Stimulated activated CD4-positive, alpha-beta T cell treated with anti-CD3 and anti-CD28 coated beads, TNF-alpha, amount 100 ng/mL, for 24 hours (primary cell): ENCODE results near the gene PAXX.

Experiments
- DNase-seq, 3 experiments: peaks; one replicate each; pipeline ENCODE4 v3.0.0-alpha.2; 2020; ENCODE audit warnings: low read depth in 3 of 3

PAXX gene

DNA sequence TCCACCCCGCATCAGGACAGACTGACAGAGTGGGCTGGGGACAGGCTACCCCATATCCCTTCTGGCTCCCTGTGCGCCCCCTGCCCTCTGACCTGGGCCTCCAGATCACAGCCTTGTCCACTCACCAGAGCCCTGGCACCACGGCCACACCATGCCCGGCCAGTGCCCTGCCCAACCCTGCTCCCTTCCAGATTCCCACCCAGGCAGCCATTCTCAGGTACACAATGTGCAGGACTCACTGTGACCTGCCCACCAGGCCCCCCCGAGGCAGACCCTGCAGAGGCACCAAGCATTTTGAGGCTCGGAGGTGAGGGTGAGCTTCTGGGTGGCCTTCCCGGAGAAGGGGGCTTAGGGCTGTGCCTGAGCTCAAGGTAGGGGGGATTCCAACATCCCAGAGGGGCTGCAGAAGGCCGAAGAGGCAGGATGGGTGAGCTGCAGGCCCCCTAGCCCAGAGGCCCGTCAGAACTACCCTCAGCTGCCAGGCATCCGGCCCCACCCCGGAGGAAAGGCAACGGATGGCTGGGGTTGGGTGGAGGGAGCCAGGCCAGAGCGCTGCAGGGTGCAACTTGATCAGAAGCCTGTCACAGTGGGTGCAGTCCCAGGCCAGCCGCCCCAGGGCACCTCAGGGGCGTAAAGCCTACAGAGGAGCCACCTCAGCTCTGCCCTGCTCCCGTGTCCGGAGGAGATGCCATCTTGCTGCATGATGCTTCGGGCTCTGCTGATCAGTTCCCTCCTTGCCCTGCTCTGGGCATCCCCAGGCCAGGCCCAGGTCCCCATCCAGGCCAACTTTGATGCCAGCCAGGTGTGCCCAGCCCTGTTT is 9.8 kb upstream of the PAXX start, which contains the start of gene LCNL1:
LCNL1 (plus strand) TSS at position 762 of the 820 bp plus-strand sequence. CDS start 594 bp downstream, outside the sequence.
- DNase-seq, result no peak

DNA sequence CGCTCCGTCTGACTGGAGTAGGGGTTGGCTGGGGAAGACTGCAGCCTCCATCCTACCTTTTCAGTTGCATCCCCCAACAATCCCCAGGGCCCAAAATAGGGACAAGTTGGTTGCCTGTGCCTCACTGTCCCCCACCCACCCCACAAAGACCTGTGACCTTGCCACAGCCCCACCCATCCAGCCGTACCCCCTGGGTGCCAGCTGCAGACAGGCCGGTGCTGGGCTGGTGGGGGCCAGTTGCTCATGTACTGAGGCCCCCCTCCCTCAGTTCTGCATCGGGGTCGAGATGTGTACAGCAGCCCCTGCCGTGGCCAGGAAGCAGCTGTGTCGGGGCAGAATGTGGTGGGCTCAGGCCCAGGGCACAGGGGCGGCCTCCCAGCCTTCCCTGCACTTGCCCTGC is 9.1 kb upstream of the PAXX start:
- DNase-seq, result no peak

DNA sequence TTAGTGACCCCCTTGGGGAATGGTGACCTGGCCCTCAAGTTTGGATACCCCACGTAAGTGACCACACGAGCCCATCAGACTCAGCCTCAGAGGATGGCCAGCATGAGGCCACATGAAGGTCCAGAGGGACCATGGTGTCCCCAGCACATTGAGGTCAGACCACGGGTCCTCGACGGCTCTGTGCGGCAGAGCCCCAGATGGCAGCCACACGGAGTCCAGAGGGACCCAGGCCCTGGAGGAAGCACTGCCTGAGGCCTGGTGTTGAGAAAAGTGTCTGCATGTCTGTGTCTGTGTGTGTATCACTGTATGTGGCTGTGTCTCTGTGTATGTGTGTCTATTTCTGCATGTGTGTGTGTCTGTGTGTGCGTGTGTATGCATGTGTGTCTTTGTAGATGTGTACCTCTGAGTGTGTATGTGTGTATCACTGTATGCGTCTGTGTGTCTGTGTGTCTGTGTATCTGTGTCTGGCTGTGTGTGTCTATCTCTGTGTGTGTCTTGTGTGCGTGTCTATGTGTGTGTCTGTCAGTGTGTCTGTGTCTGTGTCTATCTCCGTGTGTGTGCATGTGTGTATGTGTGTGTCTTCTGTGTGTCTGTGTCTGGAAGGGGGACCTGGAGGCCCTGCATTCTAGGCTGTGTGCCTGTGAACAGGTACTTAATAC is 8.4 kb upstream of the PAXX start:
- DNase-seq, result no peak

DNA sequence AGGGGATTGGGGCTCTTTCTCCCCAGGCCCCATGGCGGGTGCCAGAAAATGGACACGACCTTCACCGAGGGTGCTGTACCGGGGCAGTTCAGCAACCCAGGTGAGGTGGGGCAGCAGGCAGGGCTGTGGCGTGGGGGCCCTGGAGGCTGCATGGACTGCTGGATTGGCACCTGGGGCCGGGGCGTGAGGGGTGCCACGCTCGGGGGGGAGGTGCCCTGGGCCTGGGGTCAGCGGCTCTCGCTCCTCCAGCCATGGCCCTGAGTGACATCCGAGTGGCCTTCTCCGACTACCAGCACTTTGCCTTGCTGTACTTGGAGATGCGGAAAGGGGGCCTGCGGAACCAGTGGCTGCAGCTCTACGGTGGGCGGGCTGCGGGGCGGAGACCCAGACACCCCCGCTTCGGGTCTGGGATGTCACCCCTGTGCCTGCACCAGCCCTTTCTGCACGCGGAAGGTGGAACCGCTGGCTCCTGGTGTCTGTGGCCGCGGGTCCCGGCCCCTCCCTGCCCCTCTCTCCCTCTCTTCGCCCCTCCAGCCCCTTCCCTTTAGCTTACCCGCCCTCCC is 7.7 kb upstream of the PAXX start:
- no peak for DNase-seq

DNA sequence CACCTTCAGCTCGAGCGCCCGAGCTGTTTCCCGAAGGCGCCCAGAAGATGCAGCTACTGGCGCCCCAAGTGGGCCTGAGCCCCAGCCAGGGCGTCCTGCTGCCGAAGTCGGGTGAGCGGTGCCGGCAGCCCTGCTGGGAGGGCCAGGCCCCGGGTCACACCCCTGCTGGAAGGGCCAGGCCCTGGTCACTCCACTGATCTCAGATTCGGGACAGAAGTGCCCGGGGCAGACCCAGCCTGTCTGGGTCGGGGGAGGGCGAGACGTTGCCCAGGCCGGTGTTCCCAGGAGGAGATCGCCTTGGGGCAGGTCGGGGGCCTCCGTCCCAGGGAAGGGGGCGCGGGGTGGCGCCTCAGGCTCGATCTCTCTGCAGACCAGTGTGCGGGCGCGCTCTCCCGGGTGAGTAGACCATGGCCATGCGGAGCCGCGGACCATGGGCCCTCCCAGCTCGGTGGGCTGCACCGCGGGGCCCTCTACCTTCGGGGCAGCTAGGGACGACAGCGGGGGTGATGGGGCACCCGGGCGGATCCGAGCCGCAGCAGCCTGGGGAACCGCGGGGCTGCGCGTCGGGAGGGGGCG is 7.1 kb upstream of the PAXX start:
- DNase-seq, result no peak

DNA sequence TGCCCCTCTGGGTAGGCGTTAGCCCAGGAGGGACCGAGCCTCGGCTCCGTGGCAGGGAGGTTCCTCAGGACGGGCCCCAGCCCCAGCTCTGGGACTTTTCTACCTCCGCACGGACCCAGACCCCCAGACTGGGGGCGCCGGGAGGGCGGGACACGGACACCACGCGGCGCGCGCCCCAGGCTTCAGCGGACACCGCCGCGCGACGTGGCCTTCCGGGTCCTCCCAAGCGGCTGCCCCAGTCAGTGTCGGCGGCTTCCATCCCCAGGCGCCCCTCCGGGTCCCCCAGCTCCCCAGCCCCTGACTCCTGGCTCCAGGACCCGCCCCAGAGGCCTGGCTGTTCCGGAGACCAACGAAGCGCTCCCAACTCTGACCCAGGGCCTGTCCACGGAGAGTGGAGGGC is 6.4 kb upstream of the PAXX start:
- no peak for DNase-seq

DNA sequence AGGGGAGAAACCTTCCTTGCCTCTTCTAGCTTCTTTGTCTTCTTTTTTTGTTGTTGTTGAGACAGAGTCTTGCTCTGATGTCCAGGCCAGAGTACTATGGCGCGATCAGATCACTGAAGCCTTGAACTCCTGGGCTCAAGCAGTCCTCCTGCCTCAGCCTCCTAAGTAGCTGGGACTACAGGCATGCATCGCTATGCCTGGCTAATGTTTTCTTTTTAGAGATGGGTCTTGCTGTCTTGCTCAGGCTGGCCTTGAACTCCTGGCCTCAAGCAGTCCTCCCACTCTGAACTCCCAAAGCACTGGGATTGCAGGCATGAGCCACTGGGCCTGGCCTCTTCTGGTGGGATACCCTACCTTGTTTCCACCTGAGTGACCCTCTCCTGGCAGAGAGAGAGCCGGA is 3.4 kb upstream of the PAXX start:
- DNase-seq, result no peak

DNA sequence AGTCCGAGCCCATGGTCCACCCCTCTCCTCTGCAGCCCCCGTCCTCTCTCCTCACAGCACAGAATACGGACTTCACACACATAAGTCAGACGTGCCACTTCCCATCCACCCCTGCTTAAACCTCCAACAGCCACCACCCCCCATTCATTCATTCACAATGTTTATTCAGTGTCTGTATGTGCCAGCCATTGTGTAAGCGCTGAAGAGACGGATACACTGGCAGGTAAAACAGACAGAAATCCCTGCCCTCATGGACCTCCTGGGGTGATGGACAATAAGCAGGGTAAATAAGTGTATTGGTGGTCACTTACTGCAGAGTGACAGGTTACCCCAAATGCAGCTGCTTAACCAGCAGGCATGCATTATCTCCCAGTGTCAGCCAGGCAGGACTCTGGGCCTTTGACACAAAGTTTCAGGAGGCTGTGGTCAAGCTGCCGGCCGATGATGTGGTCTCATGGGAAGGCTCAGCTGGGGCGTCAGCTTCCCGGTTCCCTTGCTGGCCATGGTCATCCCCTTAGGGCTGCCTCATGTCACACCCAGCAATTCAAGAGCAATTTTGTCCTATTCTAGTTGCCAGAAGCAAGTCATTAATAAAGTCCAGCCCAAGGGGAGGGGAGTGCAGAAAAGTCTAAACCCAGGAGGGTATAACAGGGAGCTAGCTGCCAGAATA is 1.8 kb upstream of the PAXX start:
- no peak for DNase-seq

DNA sequence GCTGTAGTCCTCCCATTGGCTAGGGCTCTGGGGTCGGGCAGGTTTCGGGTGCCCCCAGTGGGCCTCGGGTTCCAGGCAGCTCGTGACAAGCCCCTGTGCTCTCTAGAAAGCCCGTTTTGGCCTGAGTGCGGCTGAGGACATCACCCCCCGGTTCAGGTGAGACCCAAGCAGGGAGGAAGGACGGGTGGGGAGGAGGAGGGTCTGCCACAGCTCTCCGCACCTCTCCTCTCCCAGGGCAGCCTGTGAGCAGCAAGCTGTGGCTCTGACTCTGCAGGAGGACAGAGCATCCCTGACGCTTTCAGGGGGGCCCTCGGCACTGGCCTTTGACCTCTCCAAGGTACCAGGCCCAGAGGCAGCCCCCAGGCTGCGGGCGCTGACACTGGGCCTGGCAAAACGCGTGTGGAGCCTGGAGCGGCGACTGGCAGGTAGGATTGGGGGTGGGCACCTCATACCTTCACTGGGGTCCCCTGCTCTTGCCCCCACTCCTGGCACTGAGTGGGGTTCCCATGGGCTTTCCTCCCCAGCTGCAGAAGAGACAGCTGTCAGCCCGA is 672 bp downstream of the PAXX start:
- no peak for DNase-seq

DNA sequence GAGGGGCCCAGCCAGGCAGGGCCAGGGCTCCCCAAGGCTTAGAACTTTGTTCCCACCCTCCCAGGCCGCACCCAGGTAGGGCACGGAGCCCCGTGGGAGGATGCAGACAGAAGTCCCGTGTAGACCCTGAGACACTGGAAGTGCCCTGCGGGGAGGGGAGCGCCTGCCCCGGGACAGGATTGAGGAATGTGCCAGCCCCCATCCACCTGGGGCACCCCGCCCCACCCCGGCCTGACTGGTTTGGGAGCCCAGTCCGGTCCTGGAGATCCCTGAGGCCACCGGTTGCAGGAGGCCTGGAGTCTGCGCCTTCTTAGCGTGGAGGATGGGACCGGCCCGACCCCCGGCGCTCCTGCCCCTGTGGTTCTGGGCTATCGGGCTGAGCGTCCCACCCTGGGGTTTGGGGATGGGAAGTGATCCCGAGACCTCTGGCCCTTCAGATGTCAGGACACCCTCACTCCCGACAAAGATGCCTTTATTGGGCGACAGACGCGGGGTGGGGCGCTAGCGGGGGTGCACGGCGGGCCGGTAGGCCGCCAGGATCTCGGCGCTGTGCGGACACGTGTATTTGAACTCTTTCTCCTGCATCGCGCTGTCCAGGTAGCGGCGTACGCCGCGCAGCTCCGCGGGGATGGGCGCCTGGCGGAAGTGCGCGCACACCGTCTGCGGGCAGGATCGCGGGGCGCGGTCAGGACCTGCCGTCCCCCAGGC is 2.1 kb downstream of the PAXX start:
- no peak for DNase-seq

DNA sequence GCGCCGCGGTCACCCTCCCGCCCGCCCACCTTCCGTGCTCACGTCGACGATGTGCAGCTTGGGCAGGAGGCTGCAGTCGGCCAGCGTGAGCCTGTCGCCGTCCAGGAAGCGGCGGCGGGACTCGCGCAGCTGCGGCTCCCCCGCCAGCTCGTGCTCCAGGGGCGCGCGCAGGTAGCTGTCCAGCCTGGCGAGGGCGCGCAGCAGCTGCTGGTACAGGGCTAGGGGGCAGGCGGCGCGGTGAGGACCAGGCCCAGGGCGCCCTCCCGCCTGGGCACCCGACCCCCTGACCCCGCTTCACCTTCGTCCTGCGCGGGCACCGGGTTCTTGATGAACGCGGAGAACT is 2.6 kb downstream of the PAXX start:
- DNase-seq, result no peak

DNA sequence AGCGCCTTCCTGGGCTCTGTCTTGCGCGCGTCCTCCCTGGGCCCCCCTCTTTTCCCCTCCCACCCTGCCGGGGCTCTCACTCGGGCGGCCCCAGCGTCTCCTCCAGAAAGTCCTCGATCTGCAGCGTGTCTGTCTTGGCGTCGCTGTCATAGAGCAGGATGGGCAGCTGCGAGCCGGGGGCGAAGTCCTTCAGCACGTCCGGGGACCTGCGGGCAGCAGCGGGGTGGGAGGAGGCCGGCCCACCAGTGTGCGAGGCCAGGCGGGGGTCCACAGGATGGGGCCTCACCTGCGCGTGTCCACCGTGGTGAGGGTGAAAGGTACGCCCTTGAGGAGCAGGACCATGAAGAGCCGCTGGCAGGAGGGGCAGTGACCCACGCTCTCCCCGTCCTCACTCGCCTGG is 3.1 kb downstream of the PAXX start:
- no peak for DNase-seq

DNA sequence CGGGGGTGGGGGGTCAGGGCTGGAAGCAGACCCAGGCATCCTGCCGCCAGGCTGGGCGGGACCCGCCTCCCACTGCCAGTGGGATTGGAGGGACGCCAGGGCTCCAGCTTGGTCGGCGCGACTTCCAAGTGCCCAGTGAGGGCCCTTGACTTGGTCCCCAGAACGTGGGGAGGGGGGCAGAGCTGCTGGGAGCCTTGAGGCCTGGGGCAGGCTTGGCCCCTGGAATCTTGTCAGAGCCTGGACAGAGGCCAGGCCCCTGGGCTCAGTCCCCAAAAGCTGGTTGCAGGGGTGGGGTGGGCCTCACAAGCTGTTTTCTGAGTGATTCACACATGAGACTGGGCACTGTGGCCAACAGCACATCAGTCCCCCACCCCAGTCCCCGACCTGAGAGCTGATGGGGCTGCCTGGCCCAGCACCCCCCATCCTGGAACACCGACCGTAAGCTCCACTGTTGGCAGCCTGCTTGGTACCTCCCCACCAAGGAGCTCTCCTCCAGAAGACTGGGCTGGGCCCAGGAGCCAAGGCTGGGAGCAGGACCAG is 3.6 kb downstream of the PAXX start:
- no peak for DNase-seq

DNA sequence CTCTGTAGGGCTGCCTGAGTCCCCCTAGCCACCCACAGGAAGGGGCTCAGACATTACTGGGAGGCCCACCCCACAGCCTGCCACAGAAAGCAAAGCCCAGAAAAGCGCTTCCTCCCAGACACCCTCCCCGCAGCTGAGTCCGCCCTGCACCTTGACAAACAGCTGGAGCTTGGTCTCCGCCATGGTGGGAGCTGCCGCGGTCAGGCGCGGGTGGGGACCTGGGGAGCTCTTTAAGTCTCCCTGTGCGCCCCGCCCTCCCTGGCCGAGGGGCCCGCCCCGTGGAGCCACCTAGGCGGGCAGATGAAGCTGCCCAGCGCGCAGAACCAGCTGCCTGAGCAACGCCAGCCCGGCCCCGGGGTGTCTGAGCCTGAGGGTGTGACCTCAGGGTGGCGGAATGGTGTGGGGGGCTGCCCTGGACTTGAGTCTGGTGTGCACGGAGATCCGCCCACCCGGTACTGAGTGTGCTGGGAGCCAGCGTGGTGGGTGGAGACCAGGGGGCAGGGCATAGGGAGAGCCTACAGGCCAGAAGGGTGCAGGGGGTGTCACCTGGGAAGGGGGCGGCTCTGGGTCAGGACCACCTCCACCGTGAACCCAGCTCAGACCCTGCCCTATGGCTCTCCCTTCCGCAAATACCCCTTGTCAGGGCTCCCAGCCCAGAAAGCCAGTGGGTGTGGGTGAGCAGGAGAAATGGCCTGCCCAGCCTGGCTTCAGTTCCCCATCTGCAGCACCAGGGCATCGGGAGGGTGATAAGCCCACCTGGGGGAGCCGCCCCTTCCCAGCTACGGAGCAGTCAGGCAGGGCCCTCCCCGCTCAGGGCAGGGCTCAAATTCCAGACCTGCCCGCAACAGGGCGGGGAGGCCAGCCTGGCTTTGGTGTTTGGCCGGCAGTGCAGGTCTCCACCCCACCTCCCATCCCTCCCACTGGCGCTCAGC is 4.4 kb downstream of the PAXX start, which contains the start of gene CLIC3:
CLIC3 (minus strand) TSS at position 208 of the 932 bp plus-strand sequence; CDS start at position 183, 25 bp downstream.
- no peak for DNase-seq

DNA sequence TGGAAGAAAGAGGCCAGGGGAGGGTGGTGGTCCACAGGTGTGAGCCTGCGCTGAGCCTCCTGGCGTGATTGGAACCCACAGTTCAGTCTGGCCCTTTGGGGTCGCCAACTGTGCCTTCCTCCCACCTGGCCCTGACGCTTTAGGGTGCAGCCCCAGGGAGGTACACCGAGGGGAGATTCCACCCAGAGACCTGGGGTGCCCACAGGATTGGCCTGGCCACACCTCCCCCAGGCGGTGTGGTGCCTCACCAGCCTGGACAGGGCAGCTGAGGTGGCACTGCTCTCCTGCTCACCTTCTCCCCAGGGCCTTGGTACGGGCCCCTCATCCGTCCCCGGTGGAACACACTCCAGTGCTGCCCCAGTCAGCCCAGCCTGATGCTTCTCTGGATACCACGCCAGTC is 5.1 kb downstream of the PAXX start:
- DNase-seq, result no peak

DNA sequence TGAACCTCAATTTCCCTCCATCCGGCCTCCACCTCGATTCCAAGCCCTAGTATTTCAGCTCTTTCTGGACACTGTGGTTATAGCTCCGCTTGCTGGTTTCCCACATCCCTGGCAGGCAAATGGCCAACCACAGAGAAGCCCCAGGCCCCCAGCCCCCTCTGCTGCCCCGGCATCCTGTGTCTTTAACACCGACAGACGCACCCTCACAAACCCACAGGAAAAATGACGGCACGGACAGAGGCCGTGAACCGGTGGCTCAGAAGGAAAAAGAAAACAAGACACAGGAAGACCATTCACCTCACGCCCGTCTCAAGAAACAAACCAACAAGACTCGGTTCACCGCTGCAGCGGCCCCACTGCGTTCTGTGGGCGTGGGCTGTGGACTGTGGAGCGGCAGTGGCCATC is 5.6 kb downstream of the PAXX start:
- DNase-seq, result no peak

DNA sequence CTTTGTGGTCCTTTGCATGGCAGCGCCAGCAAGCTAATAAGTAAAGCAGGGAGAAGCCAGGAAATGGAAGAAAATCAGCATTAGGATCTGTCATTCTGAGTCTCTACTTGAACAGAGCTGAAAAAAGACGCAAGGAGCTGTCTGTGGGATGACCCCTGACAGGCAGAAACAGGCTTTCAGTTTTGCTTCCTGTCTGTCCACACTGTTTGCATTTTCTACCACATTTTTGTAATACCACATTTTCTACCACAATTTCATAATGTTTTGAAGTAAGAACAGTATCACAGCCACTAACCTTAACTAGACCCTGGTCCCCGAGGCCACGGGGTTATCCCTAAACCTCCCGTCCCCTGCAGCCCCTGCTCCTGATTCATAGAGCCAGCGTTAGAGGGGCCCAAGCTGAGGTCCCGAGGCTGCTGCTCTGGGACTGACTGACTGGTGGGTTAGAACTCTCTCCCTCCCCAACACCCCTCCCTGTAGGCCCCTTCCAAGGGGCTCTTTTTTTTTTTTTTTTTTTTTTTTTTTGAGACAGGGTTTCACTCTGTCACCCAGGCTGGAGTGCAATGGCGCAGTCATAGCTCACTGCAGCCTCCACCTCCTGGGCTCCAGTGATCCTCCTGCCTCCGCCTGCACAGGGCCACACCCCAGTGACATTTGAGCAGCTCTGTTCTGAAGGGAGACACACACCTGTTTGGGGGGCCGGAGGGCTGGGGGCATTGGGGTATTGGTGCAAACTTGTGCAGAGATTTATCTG is 8.1 kb downstream of the PAXX start:
- no peak for DNase-seq

DNA sequence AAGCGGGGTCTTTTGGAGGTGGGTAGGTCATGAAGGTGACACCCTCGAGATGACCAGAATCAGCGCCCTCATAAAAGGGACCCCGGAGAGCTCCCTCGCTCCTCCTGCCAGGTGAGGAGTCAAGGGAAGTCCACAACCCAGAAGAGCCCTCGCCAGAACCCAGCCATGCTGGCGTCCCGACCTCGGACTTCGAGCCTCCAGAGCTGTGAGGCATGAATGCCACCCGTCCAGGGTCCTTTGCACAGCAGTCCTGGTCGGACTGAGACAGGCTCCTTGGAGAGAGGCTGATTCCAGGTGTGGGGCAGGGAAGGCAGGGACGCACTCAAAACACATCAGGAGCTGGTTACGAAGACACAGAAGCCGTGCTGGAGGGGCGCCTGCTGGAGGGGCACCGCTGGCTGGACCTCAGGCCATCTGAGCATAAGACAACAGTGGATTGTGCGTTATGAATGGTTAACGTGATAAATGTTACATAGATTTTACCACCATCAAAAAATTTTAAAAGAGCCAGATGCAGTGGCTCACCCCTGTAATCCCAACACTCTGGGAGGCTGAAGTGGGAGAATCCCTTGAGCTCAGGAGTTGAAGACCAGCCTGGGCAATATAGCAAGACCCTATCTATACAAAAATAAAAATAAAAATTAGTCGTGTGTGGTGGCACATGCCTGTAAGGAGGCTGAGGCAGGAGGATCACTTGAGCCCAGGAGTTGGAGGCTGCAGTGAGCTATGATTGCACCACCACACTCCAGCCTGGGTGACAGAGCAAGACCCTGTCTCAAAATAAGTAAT is 9.8 kb downstream of the PAXX start:
- no peak for DNase-seq
